Mucosa of stomach (tissue), 1 donor: ENCODE results near the gene CLASP2.

Experiments used
- H3K27me3 ChIP-seq: one replicate; pipeline ENCODE4 v1.7.0; 2013; ENCODE audit warnings: mild to moderate bottlenecking, low read length; ENCODE audit not compliant: control insufficient read depth, insufficient read depth
- H3K36me3 ChIP-seq: one replicate; pipeline ENCODE4 v1.7.0; 2013; ENCODE audit warnings: low read length; ENCODE audit not compliant: control insufficient read depth, insufficient read depth
- H3K4me1 ChIP-seq: one replicate; pipeline ENCODE4 v1.7.0; 2013; ENCODE audit warnings: mild to moderate bottlenecking, low read length; ENCODE audit not compliant: control insufficient read depth, insufficient read depth
- H3K4me3 ChIP-seq: one replicate; pipeline ENCODE4 v1.7.0; 2013; ENCODE audit warnings: low read length
- H3K9ac ChIP-seq: one replicate; pipeline ENCODE4 v1.7.0; 2013; ENCODE audit warnings: mild to moderate bottlenecking, low read length, moderate library complexity
- H3K9me3 ChIP-seq: one replicate; pipeline ENCODE4 v1.7.0; 2013; ENCODE audit warnings: mild to moderate bottlenecking, low read length, moderate library complexity; ENCODE audit not compliant: control insufficient read depth
- donor health status: Pancreatic carcinoma.

Gene CLASP2

GRCh38 chr3:33577173-33577572, 140.9 kb downstream of the CLASP2 start:
- Histone ChIP-seq H3K36me3 (peaks cover 6% of the 10 kb centered on the region), H3K27me3 (no peaks in the 10 kb centered on the region), H3K9me3 (no peaks in the 10 kb centered on the region), H3K4me1 (peaks cover 13% of the 10 kb centered on the region), H3K9ac (no peak overlapping the region), H3K4me3 (no peak overlapping the region)

- H3K27me3 ChIP-seq = no peaks in the 10 kb centered on the region
- no peak overlapping the region for H3K4me3 ChIP-seq
- no peaks in the 10 kb centered on the region for H3K9me3 ChIP-seq
- peaks cover 13% of the 10 kb centered on the region for H3K4me1 ChIP-seq
- H3K9ac ChIP-seq = no peak overlapping the region
- peaks cover 6% of the 10 kb centered on the region for H3K36me3 ChIP-seq
These were observed 142.7 kb downstream of the CLASP2 start for GRCh38 chr3:33575311-33575710.

- Histone ChIP-seq H3K27me3 (no peaks in the 10 kb centered on the region), H3K4me1 (no peaks in the 10 kb centered on the region), H3K9me3 (no peaks in the 10 kb centered on the region), H3K9ac (no peak overlapping the region), H3K4me3 (no peak overlapping the region), H3K36me3 (no peaks in the 10 kb centered on the region)
These were observed 160.2 kb downstream of the CLASP2 start for GRCh38 chr3:33557829-33558228.

GRCh38 chr3:33557279-33557678, 160.8 kb downstream of the CLASP2 start:
- Histone ChIP-seq H3K4me3 (no peak overlapping the region), H3K4me1 (no peaks in the 10 kb centered on the region), H3K36me3 (no peaks in the 10 kb centered on the region), H3K9ac (no peak overlapping the region), H3K9me3 (no peaks in the 10 kb centered on the region), H3K27me3 (no peaks in the 10 kb centered on the region)

GRCh38 chr3:33547101-33547500, 171.0 kb downstream of the CLASP2 start:
- no peak overlapping the region for H3K4me3 ChIP-seq
- no peaks in the 10 kb centered on the region for H3K9me3 ChIP-seq
- no peaks in the 10 kb centered on the region for H3K27me3 ChIP-seq
- H3K4me1 ChIP-seq = no peaks in the 10 kb centered on the region
- H3K36me3 ChIP-seq = no peaks in the 10 kb centered on the region
- no peak overlapping the region for H3K9ac ChIP-seq

- no peak overlapping the region for H3K9ac ChIP-seq
- no peaks in the 10 kb centered on the region for H3K4me1 ChIP-seq
- H3K36me3 ChIP-seq = no peaks in the 10 kb centered on the region
- no peak overlapping the region for H3K4me3 ChIP-seq
- no peaks in the 10 kb centered on the region for H3K27me3 ChIP-seq
- H3K9me3 ChIP-seq = no peaks in the 10 kb centered on the region
These were observed 173.9 kb downstream of the CLASP2 start for GRCh38 chr3:33544126-33544525.

- Histone ChIP-seq H3K4me3 (no peak overlapping the region), H3K4me1 (no peaks in the 10 kb centered on the region), H3K27me3 (no peaks in the 10 kb centered on the region), H3K9ac (no peak overlapping the region), H3K9me3 (no peaks in the 10 kb centered on the region), H3K36me3 (no peaks in the 10 kb centered on the region)
These were observed 174.5 kb downstream of the CLASP2 start for GRCh38 chr3:33543601-33544000.

GRCh38 chr3:33541918-33542317, 176.1 kb downstream of the CLASP2 start:
- H3K9ac ChIP-seq = no peak overlapping the region
- H3K4me3 ChIP-seq = no peak overlapping the region
- no peaks in the 10 kb centered on the region for H3K9me3 ChIP-seq
- H3K36me3 ChIP-seq = no peaks in the 10 kb centered on the region
- H3K27me3 ChIP-seq = no peaks in the 10 kb centered on the region
- H3K4me1 ChIP-seq = no peaks in the 10 kb centered on the region

GRCh38 chr3:33538678-33539339, 179.2 kb downstream of the CLASP2 start:
- H3K9ac ChIP-seq = no peak overlapping the region
- H3K9me3 ChIP-seq = no peaks in the 10 kb centered on the region
- no peaks in the 10 kb centered on the region for H3K36me3 ChIP-seq
- H3K4me1 ChIP-seq = no peaks in the 10 kb centered on the region
- H3K27me3 ChIP-seq = no peaks in the 10 kb centered on the region
- no peak overlapping the region for H3K4me3 ChIP-seq

- H3K9ac ChIP-seq = no peak overlapping the region
- H3K9me3 ChIP-seq = no peaks in the 10 kb centered on the region
- H3K4me3 ChIP-seq = no peak overlapping the region
- H3K27me3 ChIP-seq = no peaks in the 10 kb centered on the region
- no peaks in the 10 kb centered on the region for H3K4me1 ChIP-seq
- no peaks in the 10 kb centered on the region for H3K36me3 ChIP-seq
These were observed 180.9 kb downstream of the CLASP2 start for GRCh38 chr3:33537133-33537532.

- Histone ChIP-seq H3K27me3 (no peaks in the 10 kb centered on the region), H3K4me1 (no peaks in the 10 kb centered on the region), H3K9me3 (peaks cover 4% of the 10 kb centered on the region), H3K4me3 (no peak overlapping the region), H3K9ac (no peak overlapping the region), H3K36me3 (no peaks in the 10 kb centered on the region)
These were observed 191.3 kb downstream of the CLASP2 start for GRCh38 chr3:33526787-33527186.

GRCh38 chr3:33525232-33525631, 192.8 kb downstream of the CLASP2 start:
- peaks cover 4% of the 10 kb centered on the region for H3K9me3 ChIP-seq

More at GRCh38 chr3:33525232-33525631, 192.8 kb downstream of the CLASP2 start:
- Histone ChIP-seq H3K36me3 (no peaks in the 10 kb centered on the region), H3K9ac (no peak overlapping the region), H3K27me3 (no peaks in the 10 kb centered on the region), H3K4me3 (no peak overlapping the region), H3K4me1 (no peaks in the 10 kb centered on the region)
